Lung (tissue), 13 donors: ENCODE data around the gene NPPB. TPM values are rescaled to one million over a fixed set of nuclear protein-coding genes. Genes with fewer than 3 reads are reported as not detected.
A peak's percentile ranks its signal among the peaks of the same experiment; 100 is the strongest.

Experiments
- ATAC-seq: fragments of 200-7000 bp; cut with Tn5 transposase; one replicate; pipeline ENCODE4 v1.9.1; 2020; ENCODE audit warnings: moderate number of reproducible peaks; ENCODE audit not compliant: insufficient read depth, low FRiP score
- DNase-seq, 3 donors: peaks; one replicate each; pipeline ENCODE4 v3.0.0-alpha.2; 2013 to 2017
- H3K27ac ChIP-seq, 2 donors: one replicate each; pipeline ENCODE4 v1.5.1; 2013; ENCODE audit warnings: mild to moderate bottlenecking in 2 of 2, moderate library complexity in 2 of 2, control low read depth in 1 of 2, inconsistent platforms in 1 of 2, low read depth in 1 of 2, low read length in 1 of 2
- H3K27me3 ChIP-seq, 3 donors: one replicate each; pipeline ENCODE4 v1.5.1; 2013; ENCODE audit warnings: low read length in 2 of 3; ENCODE audit not compliant: control insufficient read depth in 3 of 3, insufficient read depth in 3 of 3
- H3K36me3 ChIP-seq, 4 donors: one replicate each; pipeline ENCODE4 v1.5.1; 2013; ENCODE audit warnings: low read length in 4 of 4, mild to moderate bottlenecking in 1 of 4, moderate library complexity in 1 of 4; ENCODE audit not compliant: control insufficient read depth in 4 of 4, insufficient read depth in 4 of 4
- H3K4me1 ChIP-seq, 5 donors: one replicate each; pipeline ENCODE4 v1.5.1; 2013; ENCODE audit warnings: low read length in 5 of 5, mild to moderate bottlenecking in 2 of 5, moderate library complexity in 1 of 5; ENCODE audit not compliant: control insufficient read depth in 5 of 5, insufficient read depth in 5 of 5
- H3K4me3 ChIP-seq: one replicate; pipeline ENCODE4 v1.5.1; 2013; ENCODE audit warnings: mild to moderate bottlenecking, control low read depth, moderate library complexity
- H3K9ac ChIP-seq, 2 donors: one replicate each; pipeline ENCODE4 v1.5.1; 2013; ENCODE audit warnings: low read length in 2 of 2, control low read depth in 1 of 2; ENCODE audit not compliant: insufficient read depth in 1 of 2
- H3K9me3 ChIP-seq, 4 donors: one replicate each; pipeline ENCODE4 v1.5.1; 2013; ENCODE audit warnings: low read length in 3 of 4, mild to moderate bottlenecking in 1 of 4, moderate library complexity in 1 of 4; ENCODE audit not compliant: control insufficient read depth in 4 of 4, insufficient read depth in 3 of 4
- WGBS, 2 donors: extraction: QIAGEN DNeasy Blood & Tissue Kit; methylation state at CpG; one replicate each; pipeline ENCODE4 v1.1.7; 2013; 5-methylcytosine and 5-hydroxymethylcytosine counted together
- polyA plus RNA-seq, 2 donors: library from polyadenylated mRNA; stranded (reverse); fragments of 200-250 nt; gene quantifications; one replicate each; pipeline ENCODE4 v1.2.1, GENCODE V29; 2013
- small RNA-seq: library from RNA; depleted of rRNA; stranded (forward); fragments of <200 nt; gene quantifications from one replicate; pipeline ENCODE3, GENCODE V24; 2014; ENCODE audit warnings: low replicate concordance
- total RNA-seq, 2 donors: library from RNA; depleted of rRNA in 1 of 2; stranded (reverse); fragments of >200 nt in 1 of 2; gene quantifications; one replicate each; pipeline ENCODE4 v1.2.1, GENCODE V29; 2014 to 2021
- TF ChIP-seq, protein P1 (sequence below): IDR thresholded peaks from 2 replicates; pipeline ENCODE4 v1.5.1; 2012; ENCODE audit warnings: mild to moderate bottlenecking; ENCODE audit errors: control extremely low read depth, extremely low read depth
- donor health status: control.
- donor health status: control.
- donor health status: Bipolar disorder and iron deficiency.
- donor health status: healthy.
- donor health status: DM: yes; HTN: yes; CAD: no.

Gene NPPB
- total and polyA plus RNA-seq, 4 donors: 0.45 to 3.6 (median 1.1) TPM; not detected in 1

DNA sequence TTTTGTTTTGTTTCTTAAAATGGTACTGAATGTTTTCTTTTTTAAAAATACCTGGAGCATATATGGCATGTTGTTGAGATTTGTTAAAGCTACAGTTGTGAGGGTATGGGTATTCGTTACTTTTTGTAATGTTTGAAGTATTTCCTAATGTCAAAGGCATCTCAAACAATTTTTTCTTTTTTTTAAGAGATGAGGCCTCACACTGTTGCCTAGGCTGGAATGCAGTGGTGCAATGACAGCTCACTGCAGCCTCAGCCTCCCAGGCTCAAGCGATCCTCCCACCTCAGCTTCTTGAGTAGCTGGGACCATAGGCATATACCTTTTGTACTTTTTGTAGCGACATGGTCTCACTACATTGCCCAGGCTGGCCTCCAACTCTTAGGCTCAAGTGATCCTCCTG is 36.7 kb downstream of the NPPB start:
- TF ChIP-seq, protein P1, sequence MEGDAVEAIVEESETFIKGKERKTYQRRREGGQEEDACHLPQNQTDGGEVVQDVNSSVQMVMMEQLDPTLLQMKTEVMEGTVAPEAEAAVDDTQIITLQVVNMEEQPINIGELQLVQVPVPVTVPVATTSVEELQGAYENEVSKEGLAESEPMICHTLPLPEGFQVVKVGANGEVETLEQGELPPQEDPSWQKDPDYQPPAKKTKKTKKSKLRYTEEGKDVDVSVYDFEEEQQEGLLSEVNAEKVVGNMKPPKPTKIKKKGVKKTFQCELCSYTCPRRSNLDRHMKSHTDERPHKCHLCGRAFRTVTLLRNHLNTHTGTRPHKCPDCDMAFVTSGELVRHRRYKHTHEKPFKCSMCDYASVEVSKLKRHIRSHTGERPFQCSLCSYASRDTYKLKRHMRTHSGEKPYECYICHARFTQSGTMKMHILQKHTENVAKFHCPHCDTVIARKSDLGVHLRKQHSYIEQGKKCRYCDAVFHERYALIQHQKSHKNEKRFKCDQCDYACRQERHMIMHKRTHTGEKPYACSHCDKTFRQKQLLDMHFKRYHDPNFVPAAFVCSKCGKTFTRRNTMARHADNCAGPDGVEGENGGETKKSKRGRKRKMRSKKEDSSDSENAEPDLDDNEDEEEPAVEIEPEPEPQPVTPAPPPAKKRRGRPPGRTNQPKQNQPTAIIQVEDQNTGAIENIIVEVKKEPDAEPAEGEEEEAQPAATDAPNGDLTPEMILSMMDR: no peak
- DNase-seq: no peak
- H3K9me3 ChIP-seq: no peaks in the 10 kb centered on the region
- no peaks in the 10 kb centered on the region for H3K4me1 ChIP-seq
- H3K9ac ChIP-seq: no peak overlapping the region
- 91 to 94% methylated on average over 3 of the region's 3 CpGs for WGBS, 2 donors
- no peak for ATAC-seq
- no peak overlapping the region for H3K27ac ChIP-seq
- H3K36me3 ChIP-seq: peaks cover 21 to 47% (median 33%) of the 10 kb centered on the region in 4 donors
- H3K4me3 ChIP-seq: no peak overlapping the region
- no peaks in the 10 kb centered on the region for H3K27me3 ChIP-seq

DNA sequence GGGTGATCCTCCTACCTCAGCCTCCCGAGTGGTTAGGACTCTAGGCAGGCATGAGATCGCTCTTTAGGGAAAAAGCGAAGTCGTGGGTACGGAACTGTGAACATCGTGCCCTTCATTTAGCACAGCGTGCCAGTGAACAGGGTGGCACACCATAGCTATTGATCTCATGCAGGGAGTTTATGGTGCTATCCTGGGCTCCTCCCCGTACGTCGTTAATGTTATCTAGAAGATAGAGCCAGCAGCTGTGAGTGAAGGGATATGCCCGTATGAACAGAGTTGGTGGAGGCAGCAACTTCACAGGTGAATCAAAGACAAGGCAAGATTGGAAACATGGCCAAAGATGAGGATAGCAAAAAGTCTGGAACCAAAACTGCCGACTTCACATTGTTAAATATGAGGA is 41.6 kb downstream of the NPPB start:
- H3K27me3 ChIP-seq: no peaks in the 10 kb centered on the region
- DNase-seq: no peak
- no peak overlapping the region for H3K27ac ChIP-seq
- H3K36me3 ChIP-seq: peaks cover 18 to 28% (median 22%) of the 10 kb centered on the region in 4 donors
- no peaks in the 10 kb centered on the region for H3K9me3 ChIP-seq
- TF ChIP-seq, protein P1: no peak
- 95% methylated on average over 12 of the region's 12 CpGs for WGBS, 2 donors
- H3K4me1 ChIP-seq: no peaks in the 10 kb centered on the region
- ATAC-seq: no peak
- no peak overlapping the region for H3K9ac ChIP-seq
- no peak overlapping the region for H3K4me3 ChIP-seq

DNA sequence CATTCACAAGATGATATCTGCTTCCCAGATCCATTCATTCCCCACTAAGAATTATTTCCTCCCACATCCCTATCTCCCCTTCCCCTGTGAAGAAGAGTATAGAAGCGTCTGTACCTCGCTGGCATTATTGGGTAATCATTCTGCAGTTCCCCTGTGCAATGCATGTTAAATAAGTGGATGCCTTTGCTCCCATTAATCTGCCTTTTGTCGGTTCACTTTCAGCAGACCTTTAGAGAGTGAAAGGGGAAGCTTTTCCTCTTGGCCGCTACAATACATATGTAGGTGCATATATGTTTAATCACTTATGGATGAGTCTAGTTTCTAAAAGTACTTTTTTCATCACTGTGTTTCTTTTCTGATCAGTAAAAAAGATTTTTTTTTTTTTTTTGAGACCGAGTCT is 45.7 kb downstream of the NPPB start:
- Histone ChIP-seq H3K9me3 (no peaks in the 10 kb centered on the region), H3K4me3 (no peak overlapping the region), H3K4me1 (peaks cover 0 to 3% (median 0%) of the 10 kb centered on the region in 5 donors), H3K27me3 (no peaks in the 10 kb centered on the region), H3K27ac (no peak overlapping the region), H3K9ac (peak overlapping the region in 1 of 2 donors; percentile 3), H3K36me3 (peaks cover 15 to 29% (median 25%) of the 10 kb centered on the region in 4 donors)
- TF ChIP-seq, protein P1: no peak
- DNase-seq (no peak), ATAC-seq (no peak)
- WGBS, 2 donors: 54 to 78% methylated on average over 5 of the region's 5 CpGs

Small RNAs within 50 kb of the gene (small RNA-seq; reads per million reads assigned to genes)
- gene RF02156 (not detected), gene RF02157 (not detected), gene RF02158 (not detected)

Other genes with a start within 250 kb of the NPPB start
- 10 to 100 TPM in 1 of 2 donors, under 1 TPM in 1; 0.20 to 10.7 TPM for gene FBXO2, start 204.5 kb downstream of the NPPB start, total RNA-seq
- 10 to 100 TPM in 1 of 2 donors, 1 to 10 TPM in 1; 9.5 to 12.5 TPM for gene FBXO2, start 204.5 kb downstream of the NPPB start, polyA plus RNA-seq
- gene FBXO44, start 204.1 kb downstream of the NPPB start, total RNA-seq: 10 to 100 TPM; 14.0 to 14.4 TPM
- gene FBXO44, start 204.1 kb downstream of the NPPB start, polyA plus RNA-seq: 10 to 100 TPM; 10.6 to 19.6 TPM
- 10 to 100 TPM in 1 of 2 donors, 1 to 10 TPM in 1; 8.7 to 14.7 TPM for gene FBXO6, start 194.7 kb downstream of the NPPB start, total RNA-seq
- 10 to 100 TPM; 18.3 to 32.0 TPM for gene FBXO6, start 194.7 kb downstream of the NPPB start, polyA plus RNA-seq
- 10 to 100 TPM; 23.4 to 28.1 TPM for gene MAD2L2, start 177.8 kb downstream of the NPPB start, total RNA-seq
- gene MAD2L2, start 177.8 kb downstream of the NPPB start, polyA plus RNA-seq: 10 to 100 TPM; 32.8 to 61.9 TPM
- under 1 TPM; 0.06 to 0.31 TPM for gene DRAXIN, start 167.2 kb downstream of the NPPB start, total RNA-seq
- under 1 TPM; 0.04 to 0.22 TPM for gene DRAXIN, start 167.2 kb downstream of the NPPB start, polyA plus RNA-seq
- gene AGTRAP, start 122.8 kb downstream of the NPPB start, total RNA-seq: 10 to 100 TPM; 37.0 to 93.9 TPM
- gene AGTRAP, start 122.8 kb downstream of the NPPB start, polyA plus RNA-seq: 100 to 1,000 TPM in 1 of 2 donors, 10 to 100 TPM in 1; 72.7 to 266 TPM
- 1 to 10 TPM in 1 of 2 donors, under 1 TPM in 1; 0.91 to 7.2 TPM for gene C1orf167, start 96.8 kb downstream of the NPPB start, total RNA-seq
- 10 to 100 TPM; 11.0 to 11.3 TPM for gene C1orf167, start 96.8 kb downstream of the NPPB start, polyA plus RNA-seq
- gene MTHFR, start 53.0 kb downstream of the NPPB start, total RNA-seq: 10 to 100 TPM; 34.0 to 61.4 TPM
- gene MTHFR, start 53.0 kb downstream of the NPPB start, polyA plus RNA-seq: 10 to 100 TPM; 20.6 to 26.1 TPM
- 10 to 100 TPM; 16.7 to 35.7 TPM for gene CLCN6, start 52.8 kb downstream of the NPPB start, total RNA-seq
- 10 to 100 TPM; 17.9 to 18.2 TPM for gene CLCN6, start 52.8 kb downstream of the NPPB start, polyA plus RNA-seq
- gene NPPA, start 11.2 kb downstream of the NPPB start, total RNA-seq: 10 to 100 TPM in 1 of 2 donors, not detected in 1; 19.8 TPM
- 1 to 10 TPM in 1 of 2 donors, under 1 TPM in 1; 0.81 to 6.7 TPM for gene NPPA, start 11.2 kb downstream of the NPPB start, polyA plus RNA-seq
- 10 to 100 TPM; 28.1 to 54.5 TPM for gene KIAA2013, start 67.5 kb upstream of the NPPB start, total RNA-seq
- gene KIAA2013, start 67.5 kb upstream of the NPPB start, polyA plus RNA-seq: 10 to 100 TPM; 34.0 to 48.3 TPM
- gene PLOD1, start 75.8 kb upstream of the NPPB start, total RNA-seq: 10 to 100 TPM; 68.8 to 89.5 TPM
- gene PLOD1, start 75.8 kb upstream of the NPPB start, polyA plus RNA-seq: 100 to 1,000 TPM in 1 of 2 donors, 10 to 100 TPM in 1; 33.5 to 112 TPM
- gene MFN2, start 121.5 kb upstream of the NPPB start, total RNA-seq: 10 to 100 TPM; 26.7 to 70.8 TPM
- gene MFN2, start 121.5 kb upstream of the NPPB start, polyA plus RNA-seq: 10 to 100 TPM; 30.4 to 49.3 TPM
- gene MIIP, start 160.6 kb upstream of the NPPB start, total RNA-seq: 10 to 100 TPM; 16.1 to 45.8 TPM
- 10 to 100 TPM; 33.1 to 58.0 TPM for gene MIIP, start 160.6 kb upstream of the NPPB start, polyA plus RNA-seq
- 1 to 10 TPM; 1.6 to 1.9 TPM for gene TNFRSF8, start 204.4 kb upstream of the NPPB start, total RNA-seq
- gene TNFRSF8, start 204.4 kb upstream of the NPPB start, polyA plus RNA-seq: 1 to 10 TPM; 2.2 to 5.3 TPM